NCI-H146 treated with DMSO at 0.1 percent for 48 hours (cell line): Measurements from ENCODE around the gene INF2.
"Not testable (repeated sequence)": the region's sequence is repeated elsewhere in the genome, so short reads cannot be mapped to it uniquely, and the experiment has no call there.

Experiments
- DNase-seq: peaks from one replicate; lab custom pipeline; 2025; ENCODE audit not compliant: unreplicated experiment; lab: John Stamatoyannopoulos, UW

INF2 gene

GRCh38 chr14:104689109-104689880 lies at the start of gene INF2:
TSS of gene INF2 (plus strand) at chr14:104689618. CDS start at chr14:104701366, 11,748 bp downstream.
- peak; percentile 21 for DNase-seq

GRCh38 chr14:104639885-104640548 lies 49.4 kb upstream of the INF2 start:
- peak; percentile 58 for DNase-seq

DNA sequence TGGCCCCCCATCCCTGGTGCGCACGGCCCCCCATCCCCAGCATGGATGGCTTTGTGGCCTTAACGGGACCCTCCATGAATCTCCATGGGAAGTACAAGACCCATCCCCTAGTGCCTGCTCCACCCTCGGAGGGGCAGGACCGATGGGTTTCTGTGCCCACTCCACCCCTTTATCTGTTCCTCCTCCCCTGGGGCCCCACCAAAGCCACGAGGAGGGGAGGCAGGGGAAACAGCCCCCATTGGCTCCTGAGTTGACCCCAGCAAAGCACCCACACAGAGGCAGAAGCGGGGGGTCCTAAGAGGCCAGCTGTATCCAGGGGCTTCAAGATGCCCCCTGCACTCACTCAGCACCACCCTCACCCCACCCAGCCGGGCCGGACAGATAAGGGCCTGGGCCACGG lies 48.7 kb upstream of the INF2 start:
- DNase-seq, result no peak

DNA sequence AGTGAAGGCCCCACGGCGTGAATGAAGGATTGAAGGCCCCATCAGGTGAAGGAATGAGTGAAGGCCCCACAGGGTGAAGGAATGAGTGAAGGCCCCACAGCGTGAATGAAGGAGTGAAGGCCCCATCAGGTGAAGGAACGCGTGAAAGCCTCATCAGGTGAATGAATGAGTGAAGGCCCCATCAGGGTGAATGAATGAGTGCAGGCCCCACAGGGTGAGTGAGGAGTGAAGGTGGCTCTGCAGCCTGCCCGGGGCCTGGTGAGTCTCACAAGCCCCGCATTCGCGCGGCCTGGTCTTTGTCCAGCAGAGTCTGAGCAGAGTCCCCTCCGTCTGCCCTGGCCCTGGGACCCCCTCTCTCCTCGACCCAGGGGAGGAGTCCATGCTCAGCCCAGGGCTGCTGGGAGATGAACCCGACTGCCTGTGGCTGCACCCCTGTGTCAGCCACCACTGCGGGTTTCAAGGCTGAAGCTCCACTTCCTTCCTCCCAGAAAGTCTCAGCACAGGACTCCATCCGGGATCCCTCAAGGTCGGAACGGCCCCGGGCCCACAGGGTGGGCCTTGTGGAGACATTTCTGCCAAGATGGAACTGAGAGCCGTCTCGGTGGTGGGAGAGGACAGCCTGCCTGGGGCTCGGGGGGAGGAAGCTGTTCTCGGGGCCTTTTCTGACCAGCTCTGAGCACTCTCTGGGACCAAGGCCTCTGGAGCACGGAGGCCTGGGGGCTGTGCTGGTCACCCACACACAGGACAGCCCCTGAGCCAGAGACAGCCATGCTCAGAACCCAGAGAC lies 47.5 kb upstream of the INF2 start:
- no peak for DNase-seq

GRCh38 chr14:104642540-104642868 lies 46.9 kb upstream of the INF2 start:
- DNase-seq, result no peak

GRCh38 chr14:104643306-104643705 lies 46.1 kb upstream of the INF2 start:
- DNase-seq, result no peak

- DNase-seq, result no peak
These were observed 45.3 kb upstream of the INF2 start for GRCh38 chr14:104644091-104644635.

- DNase-seq, result no peak
These were observed 44.6 kb upstream of the INF2 start for GRCh38 chr14:104644656-104645378.

GRCh38 chr14:104647467-104648043 lies 41.9 kb upstream of the INF2 start:
- DNase-seq, result no peak

- DNase-seq, result no peak
These were observed 39.1 kb upstream of the INF2 start for GRCh38 chr14:104650057-104650980.

- DNase-seq, result no peak
These were observed 38.2 kb upstream of the INF2 start for GRCh38 chr14:104650981-104651875.

DNA sequence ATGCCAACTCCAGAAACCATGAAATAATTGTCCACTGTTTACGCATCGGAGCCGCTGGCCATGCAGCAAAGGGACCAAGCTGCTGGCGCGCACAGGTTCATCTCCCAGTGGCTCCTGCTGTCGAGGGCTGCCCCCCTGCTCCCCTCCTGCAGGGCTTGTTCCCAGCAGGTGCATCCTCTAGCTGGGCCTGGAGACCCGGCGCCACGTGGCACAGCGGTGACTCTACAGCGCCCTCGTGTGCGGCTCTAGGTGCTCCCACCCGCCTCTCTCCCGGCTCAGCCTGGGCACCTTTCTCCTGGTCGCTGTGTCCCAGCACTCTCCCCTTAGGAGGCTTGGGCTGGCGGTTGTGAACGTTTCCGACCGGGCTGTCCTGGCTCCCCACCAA lies 37.5 kb upstream of the INF2 start:
- DNase-seq, result peak; percentile 27

DNA sequence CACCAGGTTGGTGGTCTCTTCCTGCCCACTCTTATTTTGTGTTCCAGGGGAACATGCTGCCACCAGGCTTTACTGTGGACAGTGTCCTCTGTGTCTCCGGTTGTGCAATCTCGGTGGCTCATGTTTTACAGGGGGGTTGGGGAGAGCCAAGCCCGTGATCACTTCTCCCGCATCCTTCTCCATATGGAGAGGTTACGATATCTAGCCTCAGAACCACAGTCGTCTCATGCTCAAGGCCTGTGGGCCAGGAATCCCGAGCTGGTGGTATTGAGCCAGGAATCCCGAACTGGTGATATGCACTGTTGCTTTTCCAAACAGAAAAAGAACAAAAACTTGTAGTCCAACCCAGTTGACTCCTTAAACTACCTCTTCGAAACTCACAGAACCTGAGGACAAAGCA lies 37.0 kb upstream of the INF2 start:
- DNase-seq, result no peak

- not testable (repeated sequence) for DNase-seq
These were observed 36.1 kb upstream of the INF2 start for GRCh38 chr14:104653130-104653920.

GRCh38 chr14:104654119-104654518 lies 35.3 kb upstream of the INF2 start:
- no peak for DNase-seq

DNA sequence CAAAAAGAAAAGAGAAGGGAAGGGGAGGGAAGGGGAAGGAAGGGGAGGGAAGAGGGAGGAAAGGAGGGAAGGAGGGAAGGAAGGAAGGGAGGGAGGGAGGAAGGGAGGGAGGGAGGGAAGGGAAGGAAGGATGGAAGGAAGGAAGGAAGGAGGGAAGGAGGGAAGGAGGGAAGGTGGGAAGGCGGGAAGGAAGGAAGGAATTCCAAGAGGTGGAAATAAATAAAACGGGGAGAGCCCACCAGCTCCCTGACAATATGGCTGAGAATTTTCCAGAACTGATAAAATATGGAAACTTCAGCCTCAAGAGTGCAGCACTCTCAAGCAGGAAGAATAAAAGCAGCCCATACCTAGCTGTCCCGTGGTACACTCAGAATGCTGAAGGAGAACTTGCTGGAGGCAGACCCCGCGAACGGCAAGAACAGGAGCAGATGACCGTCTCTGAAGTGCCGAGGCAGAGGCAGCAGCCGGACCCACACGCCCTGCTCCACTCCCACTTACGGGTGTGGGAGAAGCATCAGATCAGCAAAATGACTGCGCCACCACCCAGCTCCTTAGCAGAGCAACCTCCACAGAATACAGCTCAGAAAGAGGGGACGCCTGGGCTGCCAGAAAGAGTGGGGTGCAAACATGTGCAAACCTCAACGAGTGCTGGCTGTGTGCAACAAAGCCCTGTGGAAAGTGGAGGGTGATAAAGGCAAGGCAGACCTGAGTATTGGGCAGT lies 34.1 kb upstream of the INF2 start:
- DNase-seq, result no peak
